Measurements from ENCODE around the gene PRSS56. TPM values are rescaled to one million over a fixed set of nuclear protein-coding genes. Genes with fewer than 3 reads are reported as not detected.

PRSS56 gene
- polyA plus RNA-seq, 1 donor from 2014 or later = 0.16 TPM

DNA sequence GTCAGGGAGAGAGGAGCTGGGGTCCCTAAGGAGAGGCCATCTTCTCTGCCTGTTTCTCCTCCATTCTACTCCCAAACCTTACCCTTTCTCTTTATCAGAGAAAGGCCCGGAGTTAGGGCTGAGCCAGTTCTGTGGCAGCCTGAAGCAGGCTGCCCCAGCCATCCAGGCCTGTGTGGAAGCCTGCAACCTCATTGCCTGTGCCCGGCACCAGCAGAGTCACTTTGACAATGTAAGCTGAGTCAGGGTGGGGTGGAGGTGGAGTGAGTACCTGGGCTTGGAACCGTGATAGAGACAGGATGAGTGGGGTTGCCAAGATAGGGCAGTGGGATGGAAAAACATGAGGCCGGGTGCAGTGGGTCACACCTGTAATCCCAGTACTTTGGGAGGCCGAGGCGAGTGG lies 24.5 kb downstream of the PRSS56 start:
- Histone ChIP-seq H3K79me2 (replicated peaks; ENCODE audit: insufficient read depth, low read length) (peaks cover 14% of the 10 kb centered on the region), H3K27ac (ENCODE audit: low read length) (no peak overlapping the region), H3K4me2 (ENCODE audit: low read length) (no peak overlapping the region), H4K20me1 (ENCODE audit: insufficient read depth) (no peaks in the 10 kb centered on the region), H3K9me2 (ENCODE audit: insufficient read depth, low read length) (no peaks in the 10 kb centered on the region), H3K36me3 (ENCODE audit: insufficient read depth, low read length) (peaks cover 16% of the 10 kb centered on the region), H3K9ac (ENCODE audit: low read length) (no peak overlapping the region), H3K9me3 (ENCODE audit: low read length) (no peaks in the 10 kb centered on the region), H3K4me3 (ENCODE audit: low read length) (no peak overlapping the region), H3K27me3 (ENCODE audit: insufficient read depth, low read depth, low read length) (no peaks in the 10 kb centered on the region), H2AFZ (ENCODE audit: low read depth, low read length) (no peak overlapping the region), H3F3A (ENCODE audit: insufficient read depth, low read length, poor library complexity, severe bottlenecking) (no peaks in the 10 kb centered on the region)
- TF ChIP-seq EZH2 (IDR thresholded peaks at IDR 0.05; ENCODE audit: borderline replicate concordance, insufficient read depth, low read length, poor library complexity, severe bottlenecking) (no peak), MXI1 (conservative IDR thresholded peaks at IDR 0.05; ENCODE audit: poor library complexity, severe bottlenecking) (no peak), TAF1 (IDR thresholded peaks at IDR 0.05; ENCODE audit: low read depth) (no peak), EP300 (conservative IDR thresholded peaks at IDR 0.05; ENCODE audit: poor library complexity, severe bottlenecking) (no peak), SMC3 (conservative IDR thresholded peaks at IDR 0.05; ENCODE audit: poor library complexity) (no peak), RAD21 (conservative IDR thresholded peaks at IDR 0.05) (no peak), POLR2AphosphoS5 (IDR thresholded peaks at IDR 0.05) (no peak)
- TF ChIP-seq, protein P1, sequence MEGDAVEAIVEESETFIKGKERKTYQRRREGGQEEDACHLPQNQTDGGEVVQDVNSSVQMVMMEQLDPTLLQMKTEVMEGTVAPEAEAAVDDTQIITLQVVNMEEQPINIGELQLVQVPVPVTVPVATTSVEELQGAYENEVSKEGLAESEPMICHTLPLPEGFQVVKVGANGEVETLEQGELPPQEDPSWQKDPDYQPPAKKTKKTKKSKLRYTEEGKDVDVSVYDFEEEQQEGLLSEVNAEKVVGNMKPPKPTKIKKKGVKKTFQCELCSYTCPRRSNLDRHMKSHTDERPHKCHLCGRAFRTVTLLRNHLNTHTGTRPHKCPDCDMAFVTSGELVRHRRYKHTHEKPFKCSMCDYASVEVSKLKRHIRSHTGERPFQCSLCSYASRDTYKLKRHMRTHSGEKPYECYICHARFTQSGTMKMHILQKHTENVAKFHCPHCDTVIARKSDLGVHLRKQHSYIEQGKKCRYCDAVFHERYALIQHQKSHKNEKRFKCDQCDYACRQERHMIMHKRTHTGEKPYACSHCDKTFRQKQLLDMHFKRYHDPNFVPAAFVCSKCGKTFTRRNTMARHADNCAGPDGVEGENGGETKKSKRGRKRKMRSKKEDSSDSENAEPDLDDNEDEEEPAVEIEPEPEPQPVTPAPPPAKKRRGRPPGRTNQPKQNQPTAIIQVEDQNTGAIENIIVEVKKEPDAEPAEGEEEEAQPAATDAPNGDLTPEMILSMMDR (IDR thresholded peaks at IDR 0.05; ENCODE audit: poor library complexity, severe bottlenecking) = no peak
- TF ChIP-seq, protein P2, sequence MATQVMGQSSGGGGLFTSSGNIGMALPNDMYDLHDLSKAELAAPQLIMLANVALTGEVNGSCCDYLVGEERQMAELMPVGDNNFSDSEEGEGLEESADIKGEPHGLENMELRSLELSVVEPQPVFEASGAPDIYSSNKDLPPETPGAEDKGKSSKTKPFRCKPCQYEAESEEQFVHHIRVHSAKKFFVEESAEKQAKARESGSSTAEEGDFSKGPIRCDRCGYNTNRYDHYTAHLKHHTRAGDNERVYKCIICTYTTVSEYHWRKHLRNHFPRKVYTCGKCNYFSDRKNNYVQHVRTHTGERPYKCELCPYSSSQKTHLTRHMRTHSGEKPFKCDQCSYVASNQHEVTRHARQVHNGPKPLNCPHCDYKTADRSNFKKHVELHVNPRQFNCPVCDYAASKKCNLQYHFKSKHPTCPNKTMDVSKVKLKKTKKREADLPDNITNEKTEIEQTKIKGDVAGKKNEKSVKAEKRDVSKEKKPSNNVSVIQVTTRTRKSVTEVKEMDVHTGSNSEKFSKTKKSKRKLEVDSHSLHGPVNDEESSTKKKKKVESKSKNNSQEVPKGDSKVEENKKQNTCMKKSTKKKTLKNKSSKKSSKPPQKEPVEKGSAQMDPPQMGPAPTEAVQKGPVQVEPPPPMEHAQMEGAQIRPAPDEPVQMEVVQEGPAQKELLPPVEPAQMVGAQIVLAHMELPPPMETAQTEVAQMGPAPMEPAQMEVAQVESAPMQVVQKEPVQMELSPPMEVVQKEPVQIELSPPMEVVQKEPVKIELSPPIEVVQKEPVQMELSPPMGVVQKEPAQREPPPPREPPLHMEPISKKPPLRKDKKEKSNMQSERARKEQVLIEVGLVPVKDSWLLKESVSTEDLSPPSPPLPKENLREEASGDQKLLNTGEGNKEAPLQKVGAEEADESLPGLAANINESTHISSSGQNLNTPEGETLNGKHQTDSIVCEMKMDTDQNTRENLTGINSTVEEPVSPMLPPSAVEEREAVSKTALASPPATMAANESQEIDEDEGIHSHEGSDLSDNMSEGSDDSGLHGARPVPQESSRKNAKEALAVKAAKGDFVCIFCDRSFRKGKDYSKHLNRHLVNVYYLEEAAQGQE (IDR thresholded peaks at IDR 0.05; ENCODE audit: borderline replicate concordance) = no peak

DNA sequence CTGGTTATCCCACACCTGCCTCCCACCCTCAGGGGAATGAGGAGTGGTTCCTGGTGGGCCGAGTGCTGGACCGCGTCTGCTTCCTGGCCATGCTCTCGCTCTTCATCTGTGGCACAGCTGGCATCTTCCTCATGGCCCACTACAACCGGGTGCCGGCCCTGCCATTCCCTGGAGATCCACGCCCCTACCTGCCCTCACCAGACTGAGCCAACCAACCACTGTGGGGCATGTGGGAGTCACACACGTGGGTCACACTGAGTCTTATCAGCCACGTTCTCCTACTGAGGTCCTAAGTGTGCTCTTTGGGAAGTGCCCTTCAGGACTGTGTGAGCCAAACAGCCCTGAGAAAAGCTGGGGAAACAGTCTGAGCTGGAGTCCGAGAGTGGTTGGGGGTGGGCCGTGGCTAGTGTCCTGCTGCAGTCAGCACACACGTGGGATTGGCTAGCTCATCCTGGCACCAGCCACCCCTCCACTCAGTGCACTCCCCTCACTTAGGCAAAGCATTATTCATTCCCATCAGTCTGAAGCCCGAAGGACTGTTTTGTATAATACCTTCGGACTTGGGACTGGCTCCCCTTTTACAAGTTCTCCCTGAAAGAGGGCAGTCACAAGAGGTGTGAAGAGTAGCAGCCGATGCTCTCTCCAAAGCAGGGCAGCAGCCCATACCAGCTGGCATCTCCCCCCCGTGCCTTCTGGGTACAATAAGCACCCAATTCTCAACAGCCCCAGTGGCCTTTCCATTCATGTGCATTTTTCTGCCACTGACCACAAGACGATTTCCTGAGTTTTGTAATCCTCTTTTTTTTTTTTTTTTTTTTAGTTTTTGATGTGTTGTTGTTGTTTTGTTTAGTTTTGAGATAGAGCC lies 25.6 kb downstream of the PRSS56 start:
- Histone ChIP-seq H4K20me1 (ENCODE audit: insufficient read depth) (no peaks in the 10 kb centered on the region), H3F3A (ENCODE audit: insufficient read depth, low read length, poor library complexity, severe bottlenecking) (no peaks in the 10 kb centered on the region), H3K27me3 (ENCODE audit: insufficient read depth, low read depth, low read length) (no peaks in the 10 kb centered on the region), H3K79me2 (replicated peaks; ENCODE audit: insufficient read depth, low read length) (peaks cover 14% of the 10 kb centered on the region), H3K27ac (ENCODE audit: low read length) (no peak overlapping the region), H3K9ac (ENCODE audit: low read length) (no peak overlapping the region), H2AFZ (ENCODE audit: low read depth, low read length) (no peak overlapping the region), H3K9me3 (ENCODE audit: low read length) (no peaks in the 10 kb centered on the region), H3K4me3 (ENCODE audit: low read length) (no peak overlapping the region), H3K9me2 (ENCODE audit: insufficient read depth, low read length) (no peaks in the 10 kb centered on the region), H3K36me3 (ENCODE audit: insufficient read depth, low read length) (peaks cover 16% of the 10 kb centered on the region), H3K4me2 (ENCODE audit: low read length) (no peak overlapping the region)
- TF ChIP-seq, protein P2 (IDR thresholded peaks at IDR 0.05; ENCODE audit: borderline replicate concordance) = no peak
- no peak for TF ChIP-seq EP300 (conservative IDR thresholded peaks at IDR 0.05; ENCODE audit: poor library complexity, severe bottlenecking)
- TF ChIP-seq TAF1 (IDR thresholded peaks at IDR 0.05; ENCODE audit: low read depth) = no peak
- TF ChIP-seq RAD21 (conservative IDR thresholded peaks at IDR 0.05) = no peak
- TF ChIP-seq SMC3 (conservative IDR thresholded peaks at IDR 0.05; ENCODE audit: poor library complexity) = no peak
- no peak for TF ChIP-seq POLR2AphosphoS5 (IDR thresholded peaks at IDR 0.05)
- no peak for TF ChIP-seq MXI1 (conservative IDR thresholded peaks at IDR 0.05; ENCODE audit: poor library complexity, severe bottlenecking)
- TF ChIP-seq EZH2 (IDR thresholded peaks at IDR 0.05; ENCODE audit: borderline replicate concordance, insufficient read depth, low read length, poor library complexity, severe bottlenecking) = no peak
- TF ChIP-seq, protein P1 (IDR thresholded peaks at IDR 0.05; ENCODE audit: poor library complexity, severe bottlenecking) = no peak
